Measurements from ENCODE around the gene GIT1. TPM values are rescaled to one million over a fixed set of nuclear protein-coding genes. Genes with fewer than 3 reads are reported as not detected.
A peak's percentile ranks its signal among the peaks of the same experiment; 100 is the strongest.

Gene GIT1
- total and polyA plus RNA-seq, 9 of the 15 experiments (the other 6 are each of a cell fraction or from before 2014, with no cell fraction given): 0.35 to 35.3 (median 17.1) TPM

DNA sequence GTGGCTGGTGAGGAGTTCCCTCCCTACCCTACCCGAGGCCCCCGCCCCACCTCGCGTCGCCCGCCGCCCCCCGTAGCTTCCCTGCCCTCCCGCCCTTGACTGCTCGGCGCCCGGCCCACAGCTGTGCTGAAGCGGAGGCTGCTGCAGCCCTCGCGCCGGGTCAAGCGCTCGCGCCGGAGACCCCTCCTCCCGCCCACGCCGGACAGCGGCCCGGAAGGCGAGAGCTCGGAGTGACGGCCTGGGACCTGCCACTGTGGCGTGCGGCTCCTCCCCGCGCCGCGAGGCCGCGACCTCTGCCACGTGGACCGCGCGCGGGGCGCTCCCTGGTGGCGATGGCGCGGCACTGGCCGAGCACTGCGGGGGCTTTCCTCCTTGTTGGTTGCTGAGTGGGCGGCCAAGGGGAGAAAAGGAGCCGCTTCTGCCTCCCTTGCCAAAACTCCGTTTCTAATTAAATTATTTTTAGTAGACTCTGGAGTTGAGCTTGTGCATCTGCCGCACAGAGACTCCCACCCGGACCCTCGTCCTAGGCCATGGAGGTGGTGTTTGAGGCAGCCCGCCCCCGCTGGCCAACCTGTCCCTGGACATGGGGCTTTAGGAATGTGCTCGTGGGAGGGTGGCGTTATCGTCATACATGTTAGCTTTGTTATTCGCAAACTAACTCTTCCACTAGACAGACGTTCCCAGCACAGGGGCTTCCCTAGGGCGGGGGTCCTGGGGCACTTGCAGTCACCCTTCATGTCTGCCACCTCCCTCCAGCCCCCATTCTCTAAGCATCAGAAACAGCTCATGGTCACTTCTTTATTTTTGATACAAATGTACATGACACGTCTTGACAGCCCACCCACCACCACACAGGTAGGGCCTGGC is 16.5 kb downstream of the GIT1 start (continued):
- TF ChIP-seq, protein P1, sequence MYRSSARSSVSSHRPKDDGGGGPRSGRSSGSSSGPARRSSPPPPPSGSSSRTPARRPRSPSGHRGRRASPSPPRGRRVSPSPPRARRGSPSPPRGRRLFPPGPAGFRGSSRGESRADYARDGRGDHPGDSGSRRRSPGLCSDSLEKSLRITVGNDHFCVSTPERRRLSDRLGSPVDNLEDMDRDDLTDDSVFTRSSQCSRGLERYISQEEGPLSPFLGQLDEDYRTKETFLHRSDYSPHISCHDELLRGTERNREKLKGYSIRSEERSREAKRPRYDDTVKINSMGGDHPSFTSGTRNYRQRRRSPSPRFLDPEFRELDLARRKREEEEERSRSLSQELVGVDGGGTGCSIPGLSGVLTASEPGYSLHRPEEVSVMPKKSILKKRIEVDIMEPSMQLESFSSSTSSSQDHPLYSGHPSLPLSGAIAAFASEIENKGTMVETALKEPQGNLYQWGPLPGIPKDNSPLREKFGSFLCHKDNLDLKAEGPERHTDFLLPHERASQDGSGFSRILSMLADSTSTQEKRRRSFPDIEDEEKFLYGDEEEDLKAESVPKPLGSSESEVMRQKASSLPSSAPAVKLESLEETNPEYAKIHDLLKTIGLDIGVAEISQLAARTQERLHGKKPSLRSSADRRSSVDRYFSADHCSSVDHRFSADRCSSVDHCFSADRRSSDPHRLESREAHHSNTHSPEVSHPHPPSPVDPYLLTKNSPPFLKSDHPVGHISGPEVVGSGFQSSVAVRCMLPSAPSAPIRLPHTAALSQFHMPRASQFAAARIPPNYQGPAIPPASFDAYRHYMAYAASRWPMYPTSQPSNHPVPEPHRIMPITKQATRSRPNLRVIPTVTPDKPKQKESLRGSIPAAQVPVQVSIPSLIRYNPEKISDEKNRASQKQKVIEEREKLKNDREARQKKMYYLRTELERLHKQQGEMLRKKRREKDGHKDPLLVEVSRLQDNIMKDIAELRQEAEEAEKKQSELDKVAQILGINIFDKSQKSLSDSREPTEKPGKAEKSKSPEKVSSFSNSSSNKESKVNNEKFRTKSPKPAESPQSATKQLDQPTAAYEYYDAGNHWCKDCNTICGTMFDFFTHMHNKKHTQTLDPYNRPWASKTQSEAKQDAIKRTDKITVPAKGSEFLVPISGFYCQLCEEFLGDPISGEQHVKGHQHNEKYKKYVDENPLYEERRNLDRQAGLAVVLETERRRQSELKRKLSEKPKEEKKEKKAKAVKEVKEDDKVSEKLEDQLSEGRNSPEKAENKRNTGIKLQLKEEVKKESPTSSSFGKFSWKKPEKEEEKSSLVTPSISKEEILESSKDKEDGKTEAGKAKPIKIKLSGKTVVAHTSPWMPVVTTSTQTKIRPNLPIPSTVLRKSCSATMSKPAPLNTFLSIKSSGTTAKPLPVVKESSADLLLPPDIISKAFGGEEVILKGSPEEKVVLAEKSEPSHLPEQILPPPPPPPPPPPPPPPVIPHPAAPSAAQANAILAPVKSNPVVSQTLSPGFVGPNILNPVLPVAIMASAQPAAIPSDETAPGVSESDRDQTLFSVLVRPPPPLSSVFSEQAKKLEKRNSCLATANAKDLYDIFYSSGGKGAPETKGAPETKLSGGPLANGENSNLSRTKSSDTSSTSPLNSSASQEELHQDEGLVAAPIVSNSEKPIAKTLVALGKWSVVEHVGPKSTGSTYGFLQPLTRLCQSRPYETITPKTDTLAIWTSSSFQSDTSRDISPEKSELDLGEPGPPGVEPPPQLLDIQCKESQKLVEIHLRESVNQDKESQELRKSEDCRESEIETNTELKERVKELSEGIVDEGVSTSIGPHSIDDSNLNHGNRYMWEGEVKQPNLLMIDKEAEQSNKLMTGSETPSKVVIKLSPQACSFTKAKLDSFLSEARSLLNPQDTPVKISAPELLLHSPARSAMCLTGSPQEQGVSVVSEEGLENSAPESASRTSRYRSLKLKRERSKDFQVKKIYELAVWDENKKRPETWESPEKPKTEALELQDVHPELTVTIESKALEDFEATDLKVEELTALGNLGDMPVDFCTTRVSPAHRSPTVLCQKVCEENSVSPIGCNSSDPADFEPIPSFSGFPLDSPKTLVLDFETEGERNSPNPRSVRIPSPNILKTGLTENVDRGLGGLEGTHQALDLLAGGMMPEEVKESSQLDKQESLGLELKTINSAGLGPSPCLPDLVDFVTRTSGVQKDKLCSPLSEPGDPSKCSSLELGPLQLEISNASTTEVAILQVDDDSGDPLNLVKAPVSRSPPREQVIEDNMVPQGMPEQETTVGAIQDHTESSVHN (IDR thresholded peaks at IDR 0.05; ENCODE audit: borderline replicate concordance in 1 of 2, low read depth in 1 of 2): no peak
- TF ChIP-seq, protein P2, sequence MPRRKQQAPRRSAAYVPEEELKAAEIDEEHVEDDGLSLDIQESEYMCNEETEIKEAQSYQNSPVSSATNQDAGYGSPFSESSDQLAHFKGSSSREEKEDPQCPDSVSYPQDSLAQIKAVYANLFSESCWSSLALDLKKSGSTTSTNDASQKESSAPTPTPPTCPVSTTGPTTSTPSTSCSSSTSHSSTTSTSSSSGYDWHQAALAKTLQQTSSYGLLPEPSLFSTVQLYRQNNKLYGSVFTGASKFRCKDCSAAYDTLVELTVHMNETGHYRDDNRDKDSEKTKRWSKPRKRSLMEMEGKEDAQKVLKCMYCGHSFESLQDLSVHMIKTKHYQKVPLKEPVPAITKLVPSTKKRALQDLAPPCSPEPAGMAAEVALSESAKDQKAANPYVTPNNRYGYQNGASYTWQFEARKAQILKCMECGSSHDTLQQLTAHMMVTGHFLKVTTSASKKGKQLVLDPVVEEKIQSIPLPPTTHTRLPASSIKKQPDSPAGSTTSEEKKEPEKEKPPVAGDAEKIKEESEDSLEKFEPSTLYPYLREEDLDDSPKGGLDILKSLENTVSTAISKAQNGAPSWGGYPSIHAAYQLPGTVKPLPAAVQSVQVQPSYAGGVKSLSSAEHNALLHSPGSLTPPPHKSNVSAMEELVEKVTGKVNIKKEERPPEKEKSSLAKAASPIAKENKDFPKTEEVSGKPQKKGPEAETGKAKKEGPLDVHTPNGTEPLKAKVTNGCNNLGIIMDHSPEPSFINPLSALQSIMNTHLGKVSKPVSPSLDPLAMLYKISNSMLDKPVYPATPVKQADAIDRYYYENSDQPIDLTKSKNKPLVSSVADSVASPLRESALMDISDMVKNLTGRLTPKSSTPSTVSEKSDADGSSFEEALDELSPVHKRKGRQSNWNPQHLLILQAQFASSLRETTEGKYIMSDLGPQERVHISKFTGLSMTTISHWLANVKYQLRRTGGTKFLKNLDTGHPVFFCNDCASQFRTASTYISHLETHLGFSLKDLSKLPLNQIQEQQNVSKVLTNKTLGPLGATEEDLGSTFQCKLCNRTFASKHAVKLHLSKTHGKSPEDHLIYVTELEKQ (CRISPR knock-in tag; IDR thresholded peaks at IDR 0.05): no peak
- no peak for TF ChIP-seq FOXA3 (CRISPR knock-in tag; conservative IDR thresholded peaks at IDR 0.05 in 1 of 2, IDR thresholded peaks at IDR 0.05 in 1 of 2)
- no peak for TF ChIP-seq CCNT2 (IDR thresholded peaks at IDR 0.05; ENCODE audit: borderline replicate concordance, extremely low read depth, insufficient read length, low read depth, low read length)
- no peak for TF ChIP-seq HOMEZ (CRISPR knock-in tag; IDR thresholded peaks at IDR 0.05)
- peak; percentile 60; the same call in 1 of the 2 replicates for TF ChIP-seq SMC3 (conservative IDR thresholded peaks at IDR 0.05; ENCODE audit: insufficient read depth, low read depth, low read length)

Data from K562 (cell line).